K562 (cell line): ENCODE measurements around the gene LMTK2. TPM values are rescaled to one million over a fixed set of nuclear protein-coding genes. Genes with fewer than 3 reads are reported as not detected.

Source experiments
- ATAC-seq: fragments of 200-7000 bp; cut with Tn5 transposase; 3 replicates; pipeline ENCODE4 v1.9.1; 2020; ENCODE audit warnings: moderate library complexity
- BruUV-seq: library from RNA; stranded (reverse); fragments of 400-500 nt; replicated peaks from 2 replicates; lab custom pipeline; 2021; lab: Mats Ljungman, UMichigan
- CTCF ChIA-PET: fragments of 300-600 bp; formaldehyde crosslinking; extraction: SDS; loops from one replicate; lab custom pipeline; 2021; ENCODE audit warnings: low intra/inter-chr PET ratio; lab: Yijun Ruan, JAX
- POLR2A ChIA-PET: fragments of 300-600, 350-650 bp; sonication (Branson Sonifier 250); formaldehyde crosslinking; extraction: SDS; loops from one replicate; lab custom pipeline; 2021; ENCODE audit warnings: antibody characterized with exemption, inconsistent platforms; lab: Yijun Ruan, JAX
- DNase-seq, 4 experiments: peaks; one replicate each; pipeline versions ENCODE4 v3.0.0 to v3.0.0-alpha.2; 2011 to 2018; ENCODE audit warnings: low spot score in 3 of 4, mixed read lengths in 3 of 4; ENCODE audit errors: extremely low read depth in 1 of 4
- FAIRE-seq: peaks from 2 replicates; lab custom pipeline; 2011; peaks lifted over from hg19 to GRCh38; lab: Jason Lieb, UNC
- H2AFZ ChIP-seq: 2 replicates; pipeline ENCODE4 v1.6.0; 2011; ENCODE audit warnings: low read depth, low read length, control low read depth, inconsistent platforms
- H3K27ac ChIP-seq: fragments of 200-600 bp; 3 replicates; pipeline ENCODE4 v1.8.0; 2011; ENCODE audit warnings: low read depth, mild to moderate bottlenecking, control low read depth, inconsistent platforms, low read length, moderate library complexity, mixed read lengths; ENCODE audit errors: extremely low read depth
- H3K27me3 ChIP-seq, 2 experiments: fragments of 300-600 bp in 1 of 2; 2 replicates in 1 of 2; 3 replicates in 1 of 2; pipeline versions ENCODE4 v1.6.0 to v1.8.0; 2011; ENCODE audit warnings: inconsistent platforms in 2 of 2, low read length in 2 of 2, mild to moderate bottlenecking in 1 of 2, mixed read lengths in 1 of 2, moderate library complexity in 1 of 2; ENCODE audit not compliant: control insufficient read depth in 2 of 2, insufficient read depth in 2 of 2
- H3K36me3 ChIP-seq: fragments of 300-600 bp; 3 replicates; pipeline ENCODE4 v1.8.0; 2011; ENCODE audit warnings: mild to moderate bottlenecking, low read length, inconsistent platforms; ENCODE audit not compliant: control insufficient read depth, insufficient read depth
- H3K4me1 ChIP-seq, 2 experiments: fragments of 200-600 bp in 1 of 2; replicated peaks in 1 of 2; 2 replicates in 1 of 2; 3 replicates in 1 of 2; pipeline versions ENCODE4 v1.5.1 to v1.8.0; 2011; ENCODE audit warnings: inconsistent platforms in 2 of 2, low read length in 2 of 2, mild to moderate bottlenecking in 1 of 2, mixed read lengths in 1 of 2, moderate library complexity in 1 of 2; ENCODE audit not compliant: control insufficient read depth in 2 of 2, insufficient read depth in 2 of 2
- H3K4me2 ChIP-seq: 2 replicates; pipeline ENCODE4 v1.6.1; 2011; ENCODE audit warnings: low read length, control low read depth, inconsistent platforms, mixed read lengths; ENCODE audit not compliant: insufficient read depth
- H3K4me3 ChIP-seq: fragments of 200-600 bp; sonication (generic), shearing (Covaris generic); 2 replicates; pipeline ENCODE4 v1.5.1; 2016; ENCODE audit warnings: control low read depth, inconsistent platforms
- H3K79me2 ChIP-seq: fragments of 200-600 bp; 3 replicates; pipeline ENCODE4 v1.8.0; 2011; ENCODE audit warnings: low read length, inconsistent platforms; ENCODE audit not compliant: control insufficient read depth, insufficient read depth
- H3K9ac ChIP-seq, 2 experiments: 2 replicates each; pipeline versions ENCODE4 v1.6.0 to v1.6.1; 2011; ENCODE audit warnings: low read depth in 2 of 2, low read length in 2 of 2, control low read depth in 1 of 2, inconsistent platforms in 1 of 2, mild to moderate bottlenecking in 1 of 2, mixed read lengths in 1 of 2; ENCODE audit not compliant: insufficient read depth in 1 of 2
- H3K9me1 ChIP-seq: one replicate; pipeline ENCODE4 v1.6.0; 2011; ENCODE audit warnings: inconsistent platforms, mild to moderate bottlenecking, low read length, moderate library complexity; ENCODE audit not compliant: control insufficient read depth, insufficient read depth
- H3K9me3 ChIP-seq: replicated peaks from 2 replicates; pipeline ENCODE4 v1.5.1; 2011; ENCODE audit warnings: low read depth, low read length, inconsistent platforms; ENCODE audit not compliant: control insufficient read depth, insufficient read depth
- H4K20me1 ChIP-seq: replicated peaks from 2 replicates; pipeline ENCODE4 v1.6.1; 2011; ENCODE audit warnings: low read length, inconsistent platforms, mixed read lengths; ENCODE audit not compliant: control insufficient read depth, insufficient read depth
- HMGN3 ChIP-seq: IDR thresholded peaks from 2 replicates; pipeline ENCODE4 v1.6.1; 2011; ENCODE audit warnings: borderline replicate concordance, low read depth, mild to moderate bottlenecking, mixed read lengths, low read length; ENCODE audit not compliant: insufficient read length; ENCODE audit errors: extremely low read depth
- POLR2G ChIP-seq: fragments of 200-400 bp; formaldehyde crosslinking; IDR thresholded peaks from 2 replicates; pipeline ENCODE4 v1.6.1; 2017; ENCODE audit warnings: low read depth, mild to moderate bottlenecking, antibody characterized with exemption, low read length, moderate library complexity
- ZBTB33 ChIP-seq: sonication (generic); formaldehyde crosslinking; IDR thresholded peaks from 2 replicates; pipeline ENCODE4 v1.8.1; 2023; ENCODE audit warnings: mild to moderate bottlenecking, missing genetic modification reagents
- ZNF263 ChIP-seq: sonication (generic); formaldehyde crosslinking; IDR thresholded peaks from 2 replicates; pipeline ENCODE4 v1.8.0; 2022; ENCODE audit warnings: mild to moderate bottlenecking, missing genetic modification reagents, borderline replicate concordance
- WGBS: fragments of 100-300 bp; shearing (Covaris generic); methylation state at CpG from one replicate; pipeline ENCODE4 v1.1.6; 2016; ENCODE audit warnings: low coverage, mixed read lengths; ENCODE audit not compliant: insufficient coverage; ENCODE audit errors: missing lambda C conversion rate; 5-methylcytosine and 5-hydroxymethylcytosine counted together
- in situ Hi-C: fragments of 300-500 bp; cut with MboI; formaldehyde crosslinking; loops from 4 replicates; pipeline ENCODE4 v1.15.0; 2018; ENCODE audit warnings: inconsistent platforms, mixed read lengths
- intact Hi-C: fragments of 100-400 bp; cut with micrococcal nuclease; formaldehyde crosslinking; loops from 2 replicates; pipeline ENCODE4 v1.14.2; 2022
- polyA plus RNA-seq, 8 experiments: library from polyadenylated mRNA; depleted of rRNA in 4 of 8; stranded (reverse) in 5 of 8; unstranded in 3 of 8; fragments of >200 nt; fragmentation: Nextera tagmentation in 2 of 8; fragmentation: Illumina TruSeq in 1 of 8; extraction: Ambion mirVana in 2 of 8; extraction: Trizol in 1 of 8; gene quantifications; 2 replicates each; pipeline versions ENCODE4 v1.2.1 to v1.2.3, GENCODE V29; 2011 to 2014; ENCODE audit warnings: inconsistent platforms in 1 of 8, missing spikeins in 1 of 8
- total RNA-seq, 7 experiments: library from RNA; depleted of rRNA in 6 of 7; stranded (reverse); fragments of >200 nt in 6 of 7; fragmentation: Illumina TruSeq in 2 of 7; extraction: Trizol in 2 of 7; gene quantifications; 2 replicates each; pipeline versions ENCODE4 v1.2.1 to v1.2.3, GENCODE V29; 2011 to 2021; ENCODE audit warnings: low replicate concordance in 1 of 7
- TF ChIP-seq, protein P1 (sequence below): fragments of 250-450 bp; sonication (Bioruptor Pico); IDR thresholded peaks from 2 replicates; pipeline ENCODE4 v1.5.0; 2021; ENCODE audit warnings: mild to moderate bottlenecking, moderate library complexity

LMTK2 gene
- total and polyA plus RNA-seq, 9 of the 15 experiments (the other 6 are each of a cell fraction or from before 2014, with no cell fraction given): 0.78 to 16.4 (median 6.3) TPM

DNA sequence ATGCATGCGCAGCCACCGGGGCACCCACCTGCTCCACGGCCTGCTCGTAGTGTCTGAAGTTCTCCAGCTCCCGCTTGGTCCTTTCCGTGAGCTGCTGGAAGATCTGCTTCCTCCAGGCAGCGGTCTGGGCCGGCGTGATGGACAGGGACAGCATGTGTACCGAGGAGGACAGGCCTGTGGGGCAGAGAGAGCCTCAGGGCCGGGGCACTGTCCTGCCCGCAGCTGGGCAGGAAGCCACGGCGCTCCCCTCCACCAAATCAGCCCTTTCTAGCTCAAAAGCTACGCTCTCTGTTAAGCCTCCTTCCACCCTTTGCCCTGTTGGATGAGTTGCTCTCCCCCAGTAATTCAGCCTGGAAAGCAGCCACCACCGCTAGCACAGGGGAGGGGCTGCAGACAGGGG is 126.1 kb downstream of the LMTK2 start:
- POLR2A ChIA-PET: interaction anchor here (0.5 to 0.6 kb wide), 2 partner anchors 16 to 243 kb away, joined by 3 read pairs; partner anchors contain the start of gene OCM2
- no peaks in the 10 kb centered on the region for H3K9me3 ChIP-seq
- peaks cover 0 to 47% of the 10 kb centered on the region in 2 experiments; a peak in 1 of 5 replicates for H3K4me1 ChIP-seq
- ATAC-seq (no peak), DNase-seq (no peak), FAIRE-seq (no peak)
- BruUV-seq: no TSS peak
- no peaks in the 10 kb centered on the region for H3K79me2 ChIP-seq
- TF ChIP-seq POLR2G (0 out of 2 replicates have a peak, but pooled peaks have one; percentile 3), HMGN3 (peak; percentile 13), ZNF263 (CRISPR knock-in tag) (no peak), ZBTB33 (CRISPR knock-in tag) (peak; percentile 46; the same call in 1 of the 2 replicates)
- TF ChIP-seq, protein P1, sequence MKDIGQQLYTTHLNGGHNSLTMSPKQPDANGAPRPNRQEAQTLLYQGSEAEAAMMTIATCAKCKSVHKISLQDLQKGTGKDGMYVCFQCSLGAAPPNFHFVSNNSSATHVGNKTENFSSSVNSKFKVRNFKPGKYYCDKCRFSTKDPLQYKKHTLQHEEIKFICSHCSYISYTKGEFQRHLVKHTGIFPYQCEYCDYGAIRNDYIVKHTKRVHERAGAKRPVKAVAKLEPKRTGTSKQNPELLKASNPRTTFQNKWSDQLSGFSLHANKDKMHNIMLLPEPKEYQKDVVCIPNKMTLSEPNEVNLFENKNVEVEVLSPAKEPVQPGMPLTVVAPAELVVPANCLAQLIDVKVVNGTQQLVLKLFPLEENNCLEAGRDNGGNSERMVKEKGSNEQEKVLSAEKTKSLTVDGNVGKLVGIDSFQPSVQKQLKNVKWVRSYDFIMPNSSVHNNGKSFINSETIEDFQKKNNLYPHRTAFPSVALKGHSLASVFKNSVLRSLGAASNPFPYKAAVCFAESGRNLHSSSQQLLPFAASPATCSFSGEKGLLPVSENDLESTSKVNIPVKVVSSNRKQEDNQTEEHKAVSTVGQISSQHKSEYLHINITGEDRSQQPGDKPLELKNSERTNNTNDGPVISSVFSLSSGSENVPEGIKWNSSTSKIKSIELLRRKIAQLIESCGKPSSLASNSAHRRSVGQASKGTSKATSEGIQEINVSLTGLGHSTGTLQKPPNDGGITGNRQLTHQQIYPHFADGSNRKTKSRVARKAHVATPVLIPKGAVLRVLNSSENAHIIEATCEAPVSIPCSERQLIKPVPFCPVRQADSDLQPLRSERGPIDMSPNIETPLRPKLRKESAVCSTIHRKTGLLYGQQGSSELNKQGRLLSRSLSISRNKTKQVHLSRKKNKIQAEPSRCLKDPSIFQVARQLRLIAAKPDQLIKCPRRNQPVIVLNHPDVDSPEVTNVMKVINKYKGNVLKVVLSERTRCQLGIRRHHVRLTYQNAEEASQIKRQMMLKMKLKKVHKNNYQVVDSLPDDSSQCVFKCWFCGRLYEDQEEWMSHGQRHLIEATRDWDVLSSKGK (CRISPR knock-in tag): no peak
- H2AFZ ChIP-seq: no peak overlapping the region
- in situ Hi-C loops: no loop called here
- no peaks in the 10 kb centered on the region for H3K9me1 ChIP-seq
- CTCF ChIA-PET: no interaction called here
- 31% methylated on average over 15 of the region's 16 CpGs for WGBS
- intact Hi-C loops: no loop called here
- no peak overlapping the region for H3K9ac ChIP-seq
- H3K27ac ChIP-seq: no peak overlapping the region
- H3K36me3 ChIP-seq: no peaks in the 10 kb centered on the region
- peaks cover 6% of the 10 kb centered on the region; the same call in 1 of the 2 replicates for H4K20me1 ChIP-seq
- H3K27me3 ChIP-seq: peaks cover 7 to 53% of the 10 kb centered on the region in 2 experiments
- H3K4me3 ChIP-seq: no peak overlapping the region
- no peak overlapping the region for H3K4me2 ChIP-seq
